K562 (cell line): ENCODE results near the gene C16orf86.

Experiments
- CTCF ChIP-seq, 3 experiments: IDR thresholded peaks in 2 of 3; conservative IDR thresholded peaks in 1 of 3; 2 replicates each; pipeline ENCODE4 v1.5.1; 2011 to 2012; ENCODE audit warnings: low read length in 3 of 3, mild to moderate bottlenecking in 3 of 3, control low read depth in 2 of 3, improper control_type of control experiment in 1 of 3, inconsistent platforms in 1 of 3, low read depth in 1 of 3, mixed read lengths in 1 of 3, moderate library complexity in 1 of 3; ENCODE audit not compliant: insufficient read depth in 2 of 3
- EGR1 ChIP-seq: fragments of 450-650 bp; conservative IDR thresholded peaks from 2 replicates; pipeline ENCODE4 v1.6.1; 2017; ENCODE audit warnings: mild to moderate bottlenecking
- ETV6 ChIP-seq, 3 experiments: fragments of 150-350 bp in 1 of 3; sonication (generic) in 1 of 3; formaldehyde crosslinking in 1 of 3; IDR thresholded peaks; 2 replicates each; pipeline versions ENCODE4 v1.6.1 to v1.8.0; 2014 to 2022; ENCODE audit warnings: borderline replicate concordance in 2 of 3, low read depth in 2 of 3, antibody characterized with exemption in 1 of 3, low read length in 1 of 3, mild to moderate bottlenecking in 1 of 3, missing genetic modification reagents in 1 of 3
- EZH2 ChIP-seq: IDR thresholded peaks from 2 replicates; pipeline ENCODE4 v1.6.1; 2012; ENCODE audit warnings: low read depth, mild to moderate bottlenecking, inconsistent platforms, low read length, borderline replicate concordance
- MAFG ChIP-seq: fragments of 450-650 bp; conservative IDR thresholded peaks from 2 replicates; pipeline ENCODE4 v1.6.1; 2016; ENCODE audit warnings: missing genetic modification characterization, missing compliant biosample characterization
- NFE2L1 ChIP-seq: fragments of 450-650 bp; IDR thresholded peaks from 2 replicates; pipeline ENCODE4 v1.6.1; 2016; ENCODE audit warnings: missing genetic modification characterization, low read depth, mild to moderate bottlenecking, missing compliant biosample characterization, moderate library complexity, borderline replicate concordance
- RNF2 ChIP-seq: sonication (generic); IDR thresholded peaks from 2 replicates; pipeline ENCODE4 v1.6.1; 2016
- TAF7 ChIP-seq: fragments of 450-650 bp; IDR thresholded peaks from 2 replicates; pipeline ENCODE4 v1.6.1; 2016; ENCODE audit warnings: missing genetic modification characterization, missing compliant biosample characterization
- ZNF24 ChIP-seq: fragments of 450-650 bp; IDR thresholded peaks from 2 replicates; pipeline ENCODE4 v1.6.1; 2016
- ZNF274 ChIP-seq: IDR thresholded peaks from 2 replicates; pipeline ENCODE4 v1.6.1; 2011; ENCODE audit warnings: low read depth, mild to moderate bottlenecking, low read length, moderate library complexity, borderline replicate concordance
- ZNF584 ChIP-seq: fragments of 200-800 bp; sonication (Bioruptor generic); IDR thresholded peaks from 2 replicates; pipeline ENCODE4 v1.6.1; 2016; ENCODE audit warnings: low read depth, mild to moderate bottlenecking, missing genetic modification characterization, missing compliant biosample characterization

GRCh38 chr16:67675999-67676398 is 9.4 kb downstream of the C16orf86 start:
- TF ChIP-seq NFE2L1 (no peak), ZNF24 (no peak), ZNF584 (CRISPR knock-in tag) (no peak), EZH2 (no peak), CTCF (IDR thresholded peaks at IDR 0.05 in 2 of 3, conservative IDR thresholded peaks at IDR 0.05 in 1 of 3; ENCODE audit: insufficient read depth in 2 of 3, low read depth in 1 of 3, low read length in 3 of 3) (no peak), ZNF274 (no peak), RNF2 (no peak), MAFG (no peak), ETV6 (IDR thresholded peaks at IDR 0.05; ENCODE audit: borderline replicate concordance in 1 of 2, low read depth in 2 of 2, low read length in 1 of 2) (no peak), ETV6 (CRISPR knock-in tag; IDR thresholded peaks at IDR 0.05; ENCODE audit: borderline replicate concordance) (no peak), TAF7 (no peak), EGR1 (no peak)
